Heart right ventricle (tissue), 16 donors: ENCODE data around the gene DRC1. TPM values are rescaled to one million over a fixed set of nuclear protein-coding genes. Genes with fewer than 3 reads are reported as not detected.

Experiments
- ATAC-seq, 8 donors: fragments of 200-7000 bp; cut with Tn5 transposase; one replicate each; pipeline ENCODE4 v1.9.1; 2020; ENCODE audit warnings: mild to moderate bottlenecking in 8 of 8, moderate library complexity in 8 of 8, moderate number of reproducible peaks in 1 of 8
- DNase-seq, 2 donors: peaks; one replicate each; pipeline ENCODE4 v3.0.0-alpha.2; 2020
- H3K27ac ChIP-seq, 10 donors: fragments of 200-600 bp; sonication (generic) in 2 of 10; one replicate each; pipeline versions ENCODE4 v1.5.0 to v1.8.0; 2020 to 2022; ENCODE audit warnings: mild to moderate bottlenecking in 3 of 10
- H3K27me3 ChIP-seq, 7 donors: fragments of 200-600 bp; one replicate each; pipeline ENCODE4 v1.8.0; 2021 to 2022; ENCODE audit warnings: mild to moderate bottlenecking in 2 of 7
- H3K36me3 ChIP-seq, 9 donors: fragments of 200-600 bp; sonication (generic) in 1 of 9; one replicate each; pipeline versions ENCODE4 v1.5.0 to v1.8.0; 2020 to 2022; ENCODE audit warnings: mild to moderate bottlenecking in 2 of 9
- H3K4me1 ChIP-seq, 9 donors: fragments of 200-600 bp; sonication (generic) in 1 of 9; one replicate each; pipeline versions ENCODE4 v1.5.0 to v1.8.0; 2020 to 2022; ENCODE audit warnings: mild to moderate bottlenecking in 4 of 9
- H3K4me3 ChIP-seq, 10 donors: fragments of 200-600 bp; sonication (generic) in 2 of 10; one replicate each; pipeline versions ENCODE4 v1.5.0 to v1.8.0; 2020 to 2022; ENCODE audit warnings: mild to moderate bottlenecking in 7 of 10, moderate library complexity in 2 of 10
- H3K9me3 ChIP-seq, 11 donors: fragments of 200-600 bp in 10 of 11; sonication (generic) in 2 of 11; one replicate each; pipeline versions ENCODE4 v1.5.0 to v1.8.0; 2013 to 2022; ENCODE audit warnings: mild to moderate bottlenecking in 2 of 11, control low read depth in 1 of 11, moderate library complexity in 1 of 11
- WGBS, 2 donors: extraction: QIAGEN DNeasy Blood & Tissue Kit; methylation state at CpG; one replicate each; pipeline ENCODE4 v1.1.7; 2013; ENCODE audit warnings: inconsistent platforms in 1 of 2; 5-methylcytosine and 5-hydroxymethylcytosine counted together
- intact Hi-C, 10 donors: fragments of 100-400 bp; cut with DNase I; formaldehyde crosslinking; loops; one replicate each; pipeline versions ENCODE4 v1.11.1 to v1.14.2; 2022
- polyA plus RNA-seq, 2 donors: library from polyadenylated mRNA; stranded (reverse); fragments of 200-250 nt; gene quantifications; one replicate each; pipeline ENCODE4 v1.2.3, GENCODE V29; 2013
- total RNA-seq, 10 donors: library from RNA; stranded (reverse); fragmentation: NEBNext Ultra II Directional in 3 of 10; extraction: Animal tissue kit (Norgen Biotek cat#: 25700) in 3 of 10; gene quantifications; one replicate each; pipeline versions ENCODE4 v1.2.1 to v1.2.4, GENCODE V29; 2021 to 2023
- TF ChIP-seq, protein P1 (sequence below), 9 donors: fragments of 200-600 bp; sonication (generic) in 2 of 9; IDR thresholded peaks; one replicate each; pipeline versions ENCODE4 v1.5.0 to v1.8.0; 2021 to 2022; ENCODE audit warnings: antibody characterized with exemption in 9 of 9, mild to moderate bottlenecking in 5 of 9, moderate library complexity in 1 of 9
- donor health status: Arrhythmogenic right ventricular cardiomyopathy.
- donor health status: ischemic (EF 13 %, LVEDD 7.1; RV severe dilation, severe dysfunction).
- donor health status: healthy with polysubstance abuse.
- donor health status: DM: no; HTN: yes; CAD: no.
- donor health status: DM: no; HTN: no; CAD: no.
- donor health status: ischemic (EF 25% LVEDD 6.9; RV normal size, moderate dysfunction).
- donor health status: ischemic (EF 25% LVEDD 5.7; RV mildly dilated, moderate dysfunction).
- donor health status: healthy.
- donor health status: DM: yes; HTN: yes; CAD: no.
- donor health status: Ischemic cardiomyopathy.
- donor health status: ischemic (EF 35%, LVEDD 5.7; RV mildly dilated, moderate dysfunction).
- donor health status: nonischemic (EF 11% LVEDD 7.7; RV severe dilation, severe dysfunction).
- donor health status: DM: yes; HTN: yes; CAD: no.
- donor health status: PGD.
- donor health status: ischemic (EF 29% LVEDD 5.4; RV normal size, mild dysfunction).
- donor health status: nonischemic (EF 23%, LVEDD 6.1; RV moderate dilation, normal function).

Gene DRC1
- total and polyA plus RNA-seq, 12 donors: 0.06 to 0.37 (median 0.20) TPM; not detected in 8

DNA sequence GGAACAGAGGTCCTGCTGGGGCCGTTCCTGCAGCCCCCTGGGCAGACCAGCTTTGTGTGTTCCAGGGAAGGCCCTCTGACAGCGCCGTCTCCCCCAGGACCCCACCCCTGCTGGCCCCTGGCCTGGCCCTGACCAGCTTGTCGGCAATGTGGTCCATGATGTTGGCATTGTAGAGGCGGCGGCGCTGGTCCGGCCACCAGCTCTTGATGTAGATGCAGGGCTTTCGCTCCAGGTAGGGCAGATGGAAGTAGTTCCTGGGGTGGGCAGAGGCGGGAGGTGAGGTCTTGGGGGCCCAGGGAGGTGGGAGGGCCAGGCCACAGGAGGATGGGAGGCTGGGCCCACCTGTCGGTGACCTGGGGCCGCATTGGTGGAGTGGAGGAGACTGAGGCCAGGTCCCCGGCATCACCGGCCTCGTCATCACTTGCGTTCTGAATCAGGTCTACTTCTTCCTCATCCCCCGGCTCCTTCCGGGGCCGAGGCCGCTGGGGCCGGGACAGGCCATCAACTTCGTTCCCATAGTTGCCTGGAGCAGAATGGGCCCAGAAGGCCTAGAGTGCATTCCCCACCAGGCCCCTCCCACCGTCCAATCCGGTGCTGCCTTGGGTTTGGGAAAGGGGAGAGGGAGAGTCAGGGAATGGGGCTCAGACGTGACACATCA, 77.5 kb downstream of the DRC1 start:
- no peak for ATAC-seq
- Histone ChIP-seq H3K36me3 (no peaks in the 10 kb centered on the region), H3K4me3 (no peak overlapping the region), H3K4me1 (peaks cover 3 to 22% (median 14%) of the 10 kb centered on the region in 9 donors), H3K27me3 (no peaks in the 10 kb centered on the region), H3K27ac (no peak overlapping the region), H3K9me3 (no peaks in the 10 kb centered on the region)
- no peak for DNase-seq
- WGBS, 2 donors: 93% methylated on average over 25 of the region's 25 CpGs
- TF ChIP-seq, protein P1, sequence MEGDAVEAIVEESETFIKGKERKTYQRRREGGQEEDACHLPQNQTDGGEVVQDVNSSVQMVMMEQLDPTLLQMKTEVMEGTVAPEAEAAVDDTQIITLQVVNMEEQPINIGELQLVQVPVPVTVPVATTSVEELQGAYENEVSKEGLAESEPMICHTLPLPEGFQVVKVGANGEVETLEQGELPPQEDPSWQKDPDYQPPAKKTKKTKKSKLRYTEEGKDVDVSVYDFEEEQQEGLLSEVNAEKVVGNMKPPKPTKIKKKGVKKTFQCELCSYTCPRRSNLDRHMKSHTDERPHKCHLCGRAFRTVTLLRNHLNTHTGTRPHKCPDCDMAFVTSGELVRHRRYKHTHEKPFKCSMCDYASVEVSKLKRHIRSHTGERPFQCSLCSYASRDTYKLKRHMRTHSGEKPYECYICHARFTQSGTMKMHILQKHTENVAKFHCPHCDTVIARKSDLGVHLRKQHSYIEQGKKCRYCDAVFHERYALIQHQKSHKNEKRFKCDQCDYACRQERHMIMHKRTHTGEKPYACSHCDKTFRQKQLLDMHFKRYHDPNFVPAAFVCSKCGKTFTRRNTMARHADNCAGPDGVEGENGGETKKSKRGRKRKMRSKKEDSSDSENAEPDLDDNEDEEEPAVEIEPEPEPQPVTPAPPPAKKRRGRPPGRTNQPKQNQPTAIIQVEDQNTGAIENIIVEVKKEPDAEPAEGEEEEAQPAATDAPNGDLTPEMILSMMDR (IDR thresholded peaks at IDR 0.05): no peak
- intact Hi-C loops: no loop called here

GRCh38 chr2:26479789-26480565, 78.3 kb downstream of the DRC1 start:
- H3K27me3 ChIP-seq: no peaks in the 10 kb centered on the region
- intact Hi-C loops: no loop called here
- TF ChIP-seq, protein P1 (IDR thresholded peaks at IDR 0.05): no peak
- H3K36me3 ChIP-seq: no peaks in the 10 kb centered on the region
- H3K9me3 ChIP-seq: no peaks in the 10 kb centered on the region
- ATAC-seq (no peak), DNase-seq (no peak)
- peaks cover 3 to 26% (median 14%) of the 10 kb centered on the region in 9 donors for H3K4me1 ChIP-seq
- no peak overlapping the region for H3K27ac ChIP-seq
- 92 to 93% methylated on average over 21 of the region's 21 CpGs for WGBS, 2 donors
- H3K4me3 ChIP-seq: no peak overlapping the region

DNA sequence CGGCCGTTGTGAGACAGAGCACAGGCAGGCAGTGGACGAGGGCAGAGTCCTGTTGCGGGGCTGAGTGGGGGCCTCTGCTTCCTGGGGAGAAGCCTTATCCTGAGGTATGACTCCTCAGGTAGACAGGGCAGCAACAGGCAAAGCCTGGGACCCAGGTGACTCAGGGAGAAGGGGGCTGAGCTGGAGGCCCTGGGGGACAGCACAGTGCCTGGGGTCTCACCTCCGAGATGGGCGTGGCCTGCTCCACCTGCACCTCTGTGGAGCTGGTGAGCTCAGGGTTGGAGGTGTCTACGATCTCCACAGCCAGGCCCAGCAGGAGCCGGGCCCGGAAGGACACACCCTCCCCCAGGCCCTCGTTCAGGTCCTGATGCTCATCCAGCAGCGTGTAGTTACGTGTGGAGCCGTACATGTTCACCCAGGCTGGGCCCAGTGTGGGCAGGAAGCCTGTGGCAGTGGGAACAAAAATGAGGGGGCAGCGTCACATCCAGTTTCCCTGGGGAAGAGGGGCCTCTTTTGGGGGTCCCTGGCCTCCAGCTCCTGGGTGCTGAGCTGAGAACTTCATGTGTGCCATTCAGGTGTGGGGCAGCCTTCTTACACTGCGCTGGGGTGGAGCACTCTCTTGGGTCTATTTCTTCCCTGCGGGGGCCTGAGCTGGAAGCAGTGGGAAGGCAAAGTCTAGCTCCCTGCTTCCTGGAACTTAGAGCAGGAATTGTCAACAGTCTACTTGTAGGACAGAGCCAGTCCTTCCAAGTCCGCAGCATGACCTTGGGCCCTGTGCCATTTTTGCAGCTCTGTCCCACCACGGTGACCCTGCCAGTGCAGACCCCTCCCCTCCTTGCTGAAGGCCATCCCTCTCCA, 79.1 kb downstream of the DRC1 start:
- intact Hi-C loops: no loop called here
- Histone ChIP-seq H3K9me3 (no peaks in the 10 kb centered on the region), H3K36me3 (no peaks in the 10 kb centered on the region), H3K4me1 (peaks cover 3 to 26% (median 14%) of the 10 kb centered on the region in 9 donors), H3K27ac (no peak overlapping the region), H3K4me3 (no peak overlapping the region), H3K27me3 (no peaks in the 10 kb centered on the region)
- DNase-seq (no peak), ATAC-seq (no peak)
- WGBS, 2 donors: 76 to 77% methylated on average over 18 of the region's 18 CpGs
- TF ChIP-seq, protein P1 (IDR thresholded peaks at IDR 0.05): no peak

DNA sequence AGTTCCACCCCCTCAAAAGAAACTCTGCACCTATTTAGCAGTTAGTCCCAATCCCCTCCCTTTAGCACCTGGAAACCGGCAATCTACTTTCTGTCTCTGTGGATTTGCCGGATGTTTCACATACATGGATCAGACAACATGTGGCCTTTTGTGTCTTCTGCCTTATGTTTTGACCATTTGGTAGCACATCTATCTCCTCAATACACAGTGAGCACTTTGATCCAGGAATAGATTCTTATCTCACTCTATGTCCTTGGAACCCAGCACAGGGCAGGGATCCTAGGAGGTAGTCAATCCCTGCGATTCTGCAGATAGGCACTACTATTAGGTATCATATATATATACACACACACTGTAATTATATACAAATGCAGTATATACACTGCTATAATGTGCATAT, 80.0 kb downstream of the DRC1 start:
- H3K4me1 ChIP-seq: peaks cover 3 to 26% (median 14%) of the 10 kb centered on the region in 9 donors
- no peaks in the 10 kb centered on the region for H3K36me3 ChIP-seq
- no peak for ATAC-seq
- H3K27me3 ChIP-seq: no peaks in the 10 kb centered on the region
- TF ChIP-seq, protein P1 (IDR thresholded peaks at IDR 0.05): no peak
- no peak for DNase-seq
- H3K27ac ChIP-seq: no peak overlapping the region
- H3K4me3 ChIP-seq: no peak overlapping the region
- 83 to 94% methylated on average over 3 of the region's 3 CpGs for WGBS, 2 donors
- no peaks in the 10 kb centered on the region for H3K9me3 ChIP-seq
- intact Hi-C loops: no loop called here
